GM18519 (cell line): Measurements from ENCODE around the gene TTC21A.

Experiments used
- ATAC-seq: cut with Tn5 transposase; IDR thresholded peaks from one replicate; pipeline ENCODE4 v1.9.1; 2021; ENCODE audit warnings: mild to moderate bottlenecking, moderate library complexity; ENCODE audit not compliant: unreplicated experiment, low FRiP score

Gene TTC21A

GRCh38 chr3:39173318-39174125, 66.0 kb downstream of the TTC21A start:
- ATAC-seq, result no peak

DNA sequence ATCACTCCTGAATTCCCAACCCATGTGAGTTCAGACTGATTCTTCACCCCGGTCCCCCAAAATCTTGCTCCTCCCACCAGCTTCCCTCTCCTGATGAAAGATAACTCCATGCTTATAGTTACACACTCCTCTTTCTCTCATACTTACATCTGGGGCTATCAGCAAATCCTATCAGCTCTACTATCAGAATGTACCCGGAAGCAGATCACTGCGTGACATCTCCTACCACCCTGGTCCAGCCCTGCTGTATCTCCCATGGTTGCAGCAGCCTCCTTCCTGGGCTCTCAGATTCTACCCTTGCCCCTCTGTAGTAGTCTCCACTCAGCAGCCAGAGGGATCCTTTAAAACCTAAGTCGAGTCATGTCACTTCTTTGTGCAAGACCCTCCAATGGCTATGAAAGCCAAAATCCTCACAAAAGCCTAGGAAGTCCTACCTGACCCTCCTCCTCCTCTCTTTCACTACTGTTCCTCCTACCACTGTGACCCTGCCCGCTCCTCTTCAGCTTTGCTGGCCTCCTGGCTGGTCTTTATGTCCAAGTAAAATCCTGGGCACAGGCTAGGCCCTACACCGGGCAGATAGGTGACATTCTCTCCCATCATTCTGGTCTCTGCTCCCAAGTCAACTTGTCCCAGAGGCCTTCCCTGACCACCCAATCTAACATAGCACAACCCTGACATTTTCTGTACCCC, 68.7 kb downstream of the TTC21A start:
- no peak for ATAC-seq

DNA sequence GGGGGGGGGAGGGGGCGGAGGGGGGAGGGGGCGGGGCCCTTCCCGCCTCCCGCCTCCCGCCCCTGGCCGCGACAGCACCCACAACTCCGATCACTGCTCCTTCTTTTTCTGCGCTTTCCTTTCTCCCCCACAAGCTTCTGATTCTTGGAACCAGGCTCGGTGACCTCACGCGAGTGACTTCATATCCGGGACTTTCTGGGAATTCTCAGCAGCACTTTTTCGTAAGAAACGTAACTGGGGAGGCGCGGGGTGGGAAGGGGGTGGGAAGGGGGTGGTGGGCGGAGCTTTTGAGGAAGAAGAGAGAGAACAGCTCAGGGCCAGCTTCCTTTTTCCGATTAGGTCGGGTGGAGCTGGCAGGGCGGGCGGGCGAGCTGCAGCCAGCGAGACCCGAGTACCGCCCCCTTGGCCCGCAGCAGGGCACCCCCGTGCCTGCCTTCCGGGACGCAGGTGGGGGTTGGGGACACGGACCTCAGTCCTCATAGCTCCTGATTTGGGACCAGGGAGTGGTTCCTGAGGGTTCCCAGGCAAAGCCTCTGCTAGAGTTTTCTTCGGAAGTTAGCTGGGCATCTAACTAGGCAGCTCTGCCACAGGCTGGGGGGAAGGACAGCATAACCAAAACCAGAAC, 70.3 kb downstream of the TTC21A start:
- no peak for ATAC-seq

GRCh38 chr3:39178553-39178952, 71.1 kb downstream of the TTC21A start:
- no peak for ATAC-seq

DNA sequence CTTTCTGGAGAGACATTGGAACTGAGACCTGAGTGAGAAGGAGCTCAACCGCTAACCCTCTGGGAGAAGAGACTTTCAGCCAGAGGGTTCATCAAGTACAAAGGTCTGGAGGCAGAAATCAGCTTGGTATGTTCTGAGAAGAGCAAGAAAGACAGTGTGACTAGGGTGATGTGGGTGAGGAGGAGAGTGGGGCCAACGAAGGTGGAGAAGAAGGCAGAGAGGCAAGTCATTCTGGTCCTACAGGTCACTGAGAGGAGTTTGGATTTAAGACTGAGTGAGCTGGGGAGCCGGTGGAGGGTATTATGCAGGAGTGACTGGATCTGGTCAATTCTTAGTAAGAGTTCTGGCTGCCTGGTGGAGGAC, 72.7 kb downstream of the TTC21A start:
- ATAC-seq, result no peak

DNA sequence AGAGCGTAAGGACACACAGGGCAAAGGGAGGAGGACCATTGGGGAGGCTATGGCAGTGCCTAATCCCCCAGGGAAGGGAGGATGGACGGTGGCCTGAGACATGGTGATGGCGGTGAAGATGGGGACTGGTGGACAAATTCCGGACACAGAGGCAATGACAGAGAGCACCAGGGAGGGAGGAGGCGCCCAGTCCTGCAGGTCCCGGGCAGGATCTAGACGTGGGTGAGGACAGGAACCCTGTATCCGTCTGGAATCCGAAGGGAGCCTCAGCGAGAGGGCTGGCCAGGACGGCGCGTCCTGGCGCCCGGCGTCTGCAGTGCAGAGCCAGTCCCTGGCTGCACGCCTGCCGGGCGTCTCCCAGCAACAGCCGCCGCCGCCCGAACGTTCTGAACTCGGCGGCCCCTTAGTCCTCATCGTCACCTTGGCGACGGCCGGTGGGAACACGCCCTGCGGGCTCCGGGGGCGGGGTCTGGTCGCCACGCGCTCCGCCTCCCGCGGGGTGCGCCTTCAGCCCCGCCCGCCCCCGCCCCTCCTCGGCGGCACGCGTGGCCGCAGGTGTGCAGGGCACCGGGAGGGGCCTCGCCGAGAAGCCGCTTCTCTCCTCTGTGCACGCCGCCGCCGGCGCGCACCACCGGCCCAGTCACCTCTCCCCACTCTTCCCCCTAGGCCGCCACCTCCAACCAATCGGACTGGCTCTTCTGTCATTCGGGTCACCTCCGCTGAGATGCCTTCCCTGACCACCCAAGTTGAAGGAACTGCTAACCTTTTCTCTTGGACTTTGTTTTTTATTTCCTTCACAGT, 73.3 kb downstream of the TTC21A start:
- ATAC-seq, result peak; percentile 92

GRCh38 chr3:39181408-39182335, 74.2 kb downstream of the TTC21A start:
- ATAC-seq, result no peak

DNA sequence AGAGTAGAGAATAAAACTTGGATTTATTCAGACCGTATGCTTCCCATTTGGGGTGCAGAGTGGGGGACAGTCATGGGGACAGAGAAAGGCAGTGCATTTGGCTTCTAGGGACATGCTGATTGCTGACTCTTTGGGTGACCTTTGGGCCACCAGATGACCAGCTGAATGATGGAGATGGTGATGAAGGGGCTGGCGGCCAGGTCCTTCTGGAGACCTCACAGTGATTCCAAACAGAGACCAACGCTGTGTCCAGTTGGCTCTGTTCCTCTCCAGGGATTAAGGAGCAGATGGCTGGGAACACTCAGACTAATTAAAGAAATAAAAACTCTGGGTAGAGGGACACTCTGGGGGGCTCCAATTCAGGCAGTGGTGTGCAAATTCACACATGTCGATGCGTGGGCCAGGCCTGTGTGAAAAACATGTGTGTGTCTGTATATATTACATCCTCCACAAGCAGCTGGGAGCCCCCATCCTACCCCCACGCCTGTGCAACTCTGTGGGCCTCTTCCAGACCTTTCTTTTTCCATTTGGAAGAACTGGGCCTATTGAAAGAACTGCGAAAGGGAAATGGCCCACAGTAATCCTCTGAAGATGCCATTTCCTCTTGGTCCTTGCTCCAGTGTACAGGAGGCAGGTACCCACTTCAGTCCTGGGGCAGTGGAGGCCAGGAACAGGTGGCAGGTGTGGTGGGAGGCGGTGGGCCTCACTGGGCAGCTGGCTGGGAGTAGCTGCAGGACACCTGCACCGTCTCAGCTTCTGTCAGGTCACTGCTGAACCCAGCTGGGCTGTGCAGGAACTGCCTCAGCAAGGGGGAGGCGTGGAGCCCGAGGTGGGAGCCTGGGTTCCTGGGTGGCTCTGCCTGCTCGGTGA, 76.0 kb downstream of the TTC21A start:
- no peak for ATAC-seq

GRCh38 chr3:39184081-39184967, 76.8 kb downstream of the TTC21A start:
- ATAC-seq, result no peak

GRCh38 chr3:39184968-39185285, 77.4 kb downstream of the TTC21A start:
- no peak for ATAC-seq

DNA sequence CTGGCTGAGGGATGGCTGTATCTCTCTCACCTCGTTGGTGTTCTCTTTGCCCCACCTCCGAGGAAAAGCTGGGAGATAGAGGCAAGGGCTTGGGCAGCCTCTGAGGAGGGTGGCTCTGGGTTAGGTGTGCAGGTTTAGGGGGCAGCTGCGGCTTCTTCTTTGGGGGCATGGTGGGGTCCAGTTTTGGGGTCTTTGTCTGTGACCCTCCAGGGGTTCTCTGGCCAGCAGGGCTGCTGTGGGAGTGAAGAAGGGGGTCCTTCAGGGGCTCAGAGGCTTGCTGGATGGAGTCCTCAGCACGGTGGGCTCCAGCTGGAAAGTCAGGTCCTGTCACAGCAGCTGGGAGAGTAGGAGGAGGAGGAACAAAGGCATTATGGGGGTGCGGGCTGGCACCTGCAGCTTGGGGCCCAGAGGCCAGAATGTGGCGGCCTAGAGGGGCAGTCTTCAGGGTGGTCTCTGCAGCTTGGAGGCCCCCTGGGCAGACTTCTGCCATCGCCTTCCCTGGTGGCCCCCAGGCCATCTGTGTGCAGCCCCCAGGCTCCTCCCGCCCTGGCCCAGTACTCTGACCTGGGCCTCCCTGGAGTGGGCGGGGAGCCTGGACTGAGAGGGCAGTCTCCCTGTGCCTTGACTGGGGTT, 78.0 kb downstream of the TTC21A start:
- no peak for ATAC-seq

GRCh38 chr3:39185959-39186691, 78.6 kb downstream of the TTC21A start:
- no peak for ATAC-seq

GRCh38 chr3:39186692-39187151, 79.2 kb downstream of the TTC21A start:
- no peak for ATAC-seq

DNA sequence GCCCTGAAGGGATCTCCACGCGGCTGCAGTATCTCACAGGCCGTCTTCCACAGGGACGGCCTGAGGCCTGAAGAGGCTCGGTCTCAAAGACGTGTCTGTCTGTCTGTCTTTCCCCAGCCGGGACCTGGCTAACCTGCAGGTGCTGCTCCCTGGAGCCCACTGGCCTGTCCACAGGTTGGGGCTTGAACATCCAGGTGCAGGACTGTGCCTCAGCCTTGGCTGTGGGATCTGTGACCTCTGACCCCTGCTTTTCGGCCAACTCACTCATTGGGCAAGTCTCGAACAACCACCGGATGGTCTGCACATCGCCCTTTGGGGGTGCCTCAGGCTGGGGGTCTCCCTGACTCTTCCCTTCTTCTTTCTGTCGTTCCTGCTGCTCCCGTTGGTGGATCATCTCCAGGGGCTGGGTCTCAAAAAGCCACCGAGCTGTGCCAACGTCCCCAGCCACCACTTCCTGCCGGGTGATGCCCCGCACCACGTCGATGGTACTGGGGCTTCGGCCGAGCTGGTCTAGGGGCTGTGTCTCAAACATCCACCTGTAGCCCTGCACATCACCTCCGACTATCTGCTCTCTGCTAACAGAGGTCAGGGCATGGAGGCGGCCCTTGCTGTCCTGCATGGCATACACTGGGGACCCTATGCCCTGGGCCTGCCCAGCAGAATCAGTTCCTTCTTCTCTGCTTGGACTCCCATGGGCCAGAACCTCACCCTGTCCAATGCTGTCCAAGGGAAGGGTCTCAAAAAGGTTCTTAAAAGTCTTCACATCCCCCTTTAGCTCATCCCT, 80.1 kb downstream of the TTC21A start:
- no peak for ATAC-seq
